IPS DF 4.7 (cell line): ENCODE data around the gene AMIGO2.
"Not testable (repeated sequence)": the region's sequence is repeated elsewhere in the genome, so short reads cannot be mapped to it uniquely, and the experiment has no call there.

Experiments
- DNase-seq: peaks from one replicate; pipeline ENCODE4 v3.0.0-alpha.2; 2013; ENCODE audit warnings: low spot score; ENCODE audit errors: extremely low read depth

The AMIGO2 gene

GRCh38 chr12:47075192-47076084 lies 4.3 kb downstream of the AMIGO2 start:
- no peak for DNase-seq

GRCh38 chr12:47074757-47075156 lies 5.0 kb downstream of the AMIGO2 start:
- DNase-seq: no peak

DNA sequence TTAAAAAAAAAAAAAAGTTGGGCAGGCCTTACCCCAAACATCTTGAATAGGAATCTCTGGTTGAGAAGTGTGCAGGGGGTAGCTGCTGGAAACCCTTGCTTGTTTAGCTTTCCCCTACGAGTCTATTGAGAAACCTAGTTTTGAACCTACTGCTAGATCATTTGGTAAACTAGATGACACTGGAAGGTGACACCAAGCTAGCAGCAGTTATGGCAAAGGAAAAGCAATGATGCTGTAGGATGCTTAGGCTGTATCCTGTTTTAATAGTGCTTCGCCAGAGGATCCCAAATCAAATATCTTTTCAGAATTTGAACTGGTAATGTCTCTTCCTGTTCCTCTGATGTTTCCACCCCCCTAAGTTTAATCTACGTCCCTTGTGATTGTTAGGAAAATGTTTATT lies 5.8 kb downstream of the AMIGO2 start:
- no peak for DNase-seq

- no peak for DNase-seq
Measured at GRCh38 chr12:47071241-47071852, 8.4 kb downstream of the AMIGO2 start.

DNA sequence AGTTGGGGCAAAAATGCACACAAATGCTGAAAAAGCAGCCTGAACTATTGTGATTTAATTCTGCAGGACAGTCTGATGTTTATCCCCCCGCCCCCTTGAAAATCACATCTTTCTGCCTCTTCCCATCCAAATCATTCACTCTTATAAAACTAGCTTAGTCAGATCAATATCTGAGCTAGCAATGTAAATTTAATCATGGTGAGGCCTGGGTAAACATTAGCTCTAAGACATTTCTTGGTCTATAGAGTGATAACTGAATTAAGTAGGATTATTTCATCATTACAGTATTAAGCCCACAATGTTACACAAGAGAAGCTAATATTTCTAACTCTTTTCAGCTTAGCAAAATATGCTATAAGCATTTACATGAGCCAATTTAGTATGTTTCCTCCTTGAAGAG lies 9.4 kb downstream of the AMIGO2 start:
- DNase-seq: no peak

- DNase-seq: no peak
Measured at GRCh38 chr12:47068539-47068938, 11.2 kb downstream of the AMIGO2 start.

- DNase-seq: no peak
Measured at GRCh38 chr12:47067771-47068431, 11.9 kb downstream of the AMIGO2 start.

DNA sequence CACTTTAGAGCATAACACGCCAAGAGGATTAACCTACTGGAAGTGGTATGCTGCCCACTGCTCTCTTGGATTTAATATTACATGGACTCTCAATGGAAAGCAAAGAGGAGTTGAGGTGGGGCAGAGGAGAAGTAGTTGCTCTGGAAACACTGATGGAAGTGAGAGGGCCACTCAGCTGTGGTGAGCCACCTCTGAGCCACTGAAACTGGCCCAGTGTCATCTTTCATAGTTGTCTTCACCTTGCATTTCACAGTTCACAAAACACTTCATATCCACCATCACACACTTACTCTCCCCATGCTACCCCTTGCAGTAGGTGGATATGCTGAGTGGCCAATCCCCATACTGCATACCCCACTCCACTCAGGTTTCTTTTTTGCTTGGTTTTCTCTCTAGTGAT lies 12.6 kb downstream of the AMIGO2 start:
- DNase-seq: no peak

- no peak for DNase-seq
Measured at GRCh38 chr12:47066278-47067025, 13.3 kb downstream of the AMIGO2 start.

DNA sequence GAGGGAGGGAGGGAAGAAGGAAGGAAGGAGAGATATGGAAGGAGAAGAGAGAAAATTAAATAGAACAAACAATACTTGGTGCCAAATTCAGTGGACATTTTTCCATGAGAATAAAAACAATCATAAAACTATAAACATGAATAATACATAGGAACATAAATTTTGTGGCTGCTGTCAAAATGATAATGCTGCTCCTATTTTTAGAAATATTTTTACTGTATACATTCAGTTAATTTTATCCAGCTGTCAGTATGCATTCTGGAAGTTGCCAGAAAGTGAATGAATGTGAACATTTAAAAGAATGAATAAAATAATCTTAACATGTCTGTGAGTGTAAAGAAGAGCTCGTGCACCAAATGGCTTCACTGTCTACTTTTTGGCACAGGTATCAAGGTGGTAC lies 14.2 kb downstream of the AMIGO2 start:
- DNase-seq: no peak

DNA sequence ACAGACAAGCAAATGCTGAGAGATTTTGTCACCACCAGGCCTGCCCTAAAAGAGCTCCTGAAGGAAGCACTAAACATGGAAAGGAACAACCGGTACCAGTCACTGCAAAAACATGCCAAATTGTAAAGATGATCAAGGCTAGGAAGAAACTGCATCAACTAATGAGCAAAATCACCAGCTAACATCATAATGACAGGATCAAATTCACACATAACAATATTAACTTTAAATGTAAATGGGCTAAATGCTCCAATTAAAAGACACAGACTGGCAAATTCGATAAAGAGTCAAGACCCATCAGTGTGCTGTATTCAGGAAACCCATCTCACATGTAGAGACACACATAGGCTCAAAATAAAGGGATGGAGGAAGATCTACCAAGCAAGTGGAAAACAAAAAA lies 21.1 kb downstream of the AMIGO2 start:
- DNase-seq: not testable (repeated sequence)

- DNase-seq: not testable (repeated sequence)
Measured at GRCh38 chr12:47056944-47057343, 22.8 kb downstream of the AMIGO2 start.

DNA sequence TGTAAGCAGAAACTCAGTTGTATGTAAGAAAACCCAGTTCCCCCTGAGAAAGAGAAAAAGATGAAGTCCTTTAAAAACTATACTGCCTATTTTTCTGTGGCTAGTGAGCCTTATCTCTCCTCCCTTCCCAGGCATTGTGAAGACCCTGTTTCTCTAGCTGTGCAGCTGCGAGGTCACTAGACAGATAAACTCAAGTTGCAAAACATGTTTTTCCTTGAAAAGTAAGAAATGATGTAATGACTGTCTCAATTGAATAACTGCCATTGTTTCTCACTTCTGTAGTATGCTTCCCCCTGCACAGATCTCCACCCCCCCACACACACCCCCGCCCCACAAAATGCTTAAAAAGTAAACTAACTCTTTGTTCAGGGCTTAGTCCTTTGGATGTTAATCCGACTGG lies 23.9 kb downstream of the AMIGO2 start:
- DNase-seq: not testable (repeated sequence)

DNA sequence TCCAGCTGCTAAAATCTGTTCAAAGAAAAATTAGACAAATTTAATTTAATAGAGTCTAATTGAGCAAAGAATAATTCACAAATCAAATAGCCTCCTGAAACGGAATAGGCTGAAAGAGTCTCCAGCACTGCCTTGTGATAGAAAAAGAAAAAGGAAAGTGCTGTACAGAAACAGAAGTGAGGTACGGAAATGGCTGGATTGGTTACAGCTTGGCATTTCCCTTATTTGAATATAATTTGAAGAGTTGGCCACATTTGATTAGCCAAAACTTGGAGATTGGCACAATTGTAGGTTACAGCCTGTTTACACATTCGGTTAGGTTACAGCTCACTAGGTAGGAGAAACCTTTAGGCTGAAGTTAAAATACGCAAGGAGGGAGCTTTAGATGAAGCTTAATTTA lies 25.1 kb downstream of the AMIGO2 start:
- DNase-seq: no peak

GRCh38 chr12:47053961-47054360 lies 25.8 kb downstream of the AMIGO2 start:
- no peak for DNase-seq

- no peak for DNase-seq
Measured at GRCh38 chr12:47052274-47052673, 27.5 kb downstream of the AMIGO2 start.

- not testable (repeated sequence) for DNase-seq
Measured at GRCh38 chr12:47051291-47051690, 28.5 kb downstream of the AMIGO2 start.

GRCh38 chr12:47048541-47048940 lies 31.2 kb downstream of the AMIGO2 start:
- DNase-seq: no peak

DNA sequence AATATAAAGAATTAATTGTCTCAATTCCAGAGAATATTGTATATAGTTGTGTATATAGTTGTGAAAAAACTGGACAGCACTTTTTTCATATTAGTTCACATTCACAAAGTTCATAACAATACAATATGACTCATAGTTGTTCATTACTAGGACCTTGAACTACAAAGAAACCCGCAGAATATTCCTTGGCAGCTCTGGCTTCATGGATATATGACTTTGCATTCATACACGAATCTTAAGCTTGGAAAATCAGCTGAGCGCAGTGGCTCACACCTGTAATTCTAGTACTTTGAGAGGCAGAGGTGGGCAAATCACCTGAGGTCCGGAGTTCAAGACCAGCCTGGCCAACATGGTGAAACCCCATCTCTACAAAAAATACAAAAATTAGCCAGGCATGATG lies 38.4 kb downstream of the AMIGO2 start:
- no peak for DNase-seq

DNA sequence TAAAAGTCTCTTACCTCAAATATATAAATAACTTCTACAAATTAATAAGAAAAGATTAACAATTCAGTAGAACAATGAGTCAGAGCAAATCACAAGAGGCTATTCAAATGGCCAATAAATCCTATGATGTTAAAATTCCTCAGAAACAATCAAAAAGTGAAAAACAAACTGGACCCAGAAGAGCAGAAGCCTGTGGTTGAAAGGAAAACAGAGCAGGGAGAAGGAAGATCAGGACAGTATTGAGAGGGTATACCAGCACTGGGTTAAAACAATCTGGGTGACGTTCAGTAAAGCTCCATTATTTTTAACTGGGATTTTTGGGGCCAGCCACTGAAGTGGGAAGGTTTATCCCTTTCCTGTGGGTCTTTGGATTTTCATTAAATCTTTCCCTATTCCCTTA lies 40.0 kb downstream of the AMIGO2 start:
- DNase-seq: no peak

- DNase-seq: no peak
Measured at GRCh38 chr12:47039079-47039478, 40.7 kb downstream of the AMIGO2 start.
